IPS DF 6.9 (cell line): ENCODE data around the gene NENF.
A peak's percentile ranks its signal among the peaks of the same experiment; 100 is the strongest.

ENCODE experiments used
- DNase-seq: peaks from one replicate; pipeline ENCODE4 v3.0.0-alpha.2; 2013; ENCODE audit warnings: low read depth, low spot score
- H3K27ac ChIP-seq: one replicate; pipeline ENCODE4 v1.5.1; 2013; ENCODE audit warnings: low read length, control low read depth
- H3K27me3 ChIP-seq: 2 replicates; pipeline ENCODE4 v1.6.1; 2013; ENCODE audit warnings: mild to moderate bottlenecking, low read length; ENCODE audit not compliant: control insufficient read depth, insufficient read depth
- H3K36me3 ChIP-seq: 2 replicates; pipeline ENCODE4 v1.6.1; 2013; ENCODE audit warnings: low read length; ENCODE audit not compliant: control insufficient read depth, insufficient read depth
- H3K4me1 ChIP-seq: 2 replicates; pipeline ENCODE4 v1.6.1; 2013; ENCODE audit warnings: low read length; ENCODE audit not compliant: control insufficient read depth, insufficient read depth
- H3K4me3 ChIP-seq: 2 replicates; pipeline ENCODE4 v1.5.1; 2013; ENCODE audit warnings: mild to moderate bottlenecking, low read length
- H3K9me3 ChIP-seq: 2 replicates; pipeline ENCODE4 v1.6.1; 2013; ENCODE audit warnings: low read length, inconsistent platforms; ENCODE audit not compliant: control insufficient read depth, insufficient read depth
- WGBS: extraction: QIAGEN DNeasy Blood & Tissue Kit; methylation state at CpG from one replicate; pipeline ENCODE4 v1.1.7; 2013; ENCODE audit warnings: mixed read lengths, missing lambda C conversion rate; ENCODE audit not compliant: insufficient read length, insufficient coverage; 5-methylcytosine and 5-hydroxymethylcytosine counted together

The NENF gene

GRCh38 chr1:212450331-212450881, 17.7 kb downstream of the NENF start:
- Histone ChIP-seq H3K4me3 (no peak overlapping the region), H3K36me3 (no peaks in the 10 kb centered on the region), H3K9me3 (no peaks in the 10 kb centered on the region), H3K27ac (no peak overlapping the region), H3K27me3 (no peaks in the 10 kb centered on the region), H3K4me1 (no peaks in the 10 kb centered on the region)
- no peak for DNase-seq
- no CpG with 5 or more reads among the region's 4 CpGs for WGBS

GRCh38 chr1:212451416-212452322, 18.9 kb downstream of the NENF start:
- Histone ChIP-seq H3K36me3 (no peaks in the 10 kb centered on the region), H3K27ac (no peak overlapping the region), H3K27me3 (no peaks in the 10 kb centered on the region), H3K4me1 (no peaks in the 10 kb centered on the region), H3K4me3 (no peak overlapping the region), H3K9me3 (no peaks in the 10 kb centered on the region)
- DNase-seq, result no peak
- WGBS, result no CpG with 5 or more reads among the region's 6 CpGs

- DNase-seq, result no peak
- no peak overlapping the region for H3K4me3 ChIP-seq
- H3K4me1 ChIP-seq, result no peaks in the 10 kb centered on the region
- no peaks in the 10 kb centered on the region for H3K27me3 ChIP-seq
- H3K9me3 ChIP-seq, result no peaks in the 10 kb centered on the region
- no CpG with 5 or more reads among the region's 15 CpGs for WGBS
- no peak overlapping the region for H3K27ac ChIP-seq
- no peaks in the 10 kb centered on the region for H3K36me3 ChIP-seq
Measured at GRCh38 chr1:212452323-212453155, 19.8 kb downstream of the NENF start.

GRCh38 chr1:212453156-212453857, 20.6 kb downstream of the NENF start:
- WGBS, result no CpG with 5 or more reads among the region's 12 CpGs
- Histone ChIP-seq H3K4me1 (no peaks in the 10 kb centered on the region), H3K27me3 (no peaks in the 10 kb centered on the region), H3K27ac (no peak overlapping the region), H3K36me3 (no peaks in the 10 kb centered on the region), H3K4me3 (no peak overlapping the region), H3K9me3 (no peaks in the 10 kb centered on the region)
- no peak for DNase-seq

GRCh38 chr1:212454741-212455140, 22.0 kb downstream of the NENF start:
- Histone ChIP-seq H3K27ac (no peak overlapping the region), H3K9me3 (no peaks in the 10 kb centered on the region), H3K27me3 (no peaks in the 10 kb centered on the region), H3K36me3 (no peaks in the 10 kb centered on the region), H3K4me1 (no peaks in the 10 kb centered on the region), H3K4me3 (no peak overlapping the region)
- no peak for DNase-seq
- WGBS, result no CpG with 5 or more reads among the region's 3 CpGs

GRCh38 chr1:212455401-212455800, 22.7 kb downstream of the NENF start:
- WGBS, result no CpG with 5 or more reads among the region's 2 CpGs
- H3K27ac ChIP-seq, result no peak overlapping the region
- H3K4me3 ChIP-seq, result no peak overlapping the region
- DNase-seq, result no peak
- no peaks in the 10 kb centered on the region for H3K27me3 ChIP-seq
- H3K4me1 ChIP-seq, result no peaks in the 10 kb centered on the region
- H3K9me3 ChIP-seq, result no peaks in the 10 kb centered on the region
- H3K36me3 ChIP-seq, result no peaks in the 10 kb centered on the region

GRCh38 chr1:212455803-212456528, 23.2 kb downstream of the NENF start:
- Histone ChIP-seq H3K4me3 (no peak overlapping the region), H3K9me3 (no peaks in the 10 kb centered on the region), H3K27ac (no peak overlapping the region), H3K36me3 (no peaks in the 10 kb centered on the region), H3K4me1 (no peaks in the 10 kb centered on the region), H3K27me3 (no peaks in the 10 kb centered on the region)
- DNase-seq, result peak; percentile 50
- no CpG with 5 or more reads among the region's 10 CpGs for WGBS

- no CpG with 5 or more reads among the region's 8 CpGs for whole genome bisulfite sequencing
- DNase-seq, result peak; percentile 77
Measured at GRCh38 chr1:212457740-212458338, 25.1 kb downstream of the NENF start.

GRCh38 chr1:212458817-212459216, 26.1 kb downstream of the NENF start:
- H3K27ac ChIP-seq, result no peak overlapping the region
- H3K4me3 ChIP-seq, result no peak overlapping the region
- H3K36me3 ChIP-seq, result no peaks in the 10 kb centered on the region
- H3K9me3 ChIP-seq, result no peaks in the 10 kb centered on the region
- H3K4me1 ChIP-seq, result peaks cover 2% of the 10 kb centered on the region; the same call in 1 of the 2 replicates
- DNase-seq, result no peak
- H3K27me3 ChIP-seq, result no peaks in the 10 kb centered on the region
- no CpG with 5 or more reads among the region's 1 CpG for WGBS

More at GRCh38 chr1:212457740-212458338, 25.1 kb downstream of the NENF start:
- H3K9me3 ChIP-seq, result no peaks in the 10 kb centered on the region
- no peak overlapping the region for H3K4me3 ChIP-seq
- no peaks in the 10 kb centered on the region for H3K36me3 ChIP-seq
- peaks cover 2% of the 10 kb centered on the region; the same call in 1 of the 2 replicates for H3K4me1 ChIP-seq
- H3K27me3 ChIP-seq, result no peaks in the 10 kb centered on the region
- H3K27ac ChIP-seq, result no peak overlapping the region
